ENCODE data around the gene NGRN.

Gene NGRN

DNA sequence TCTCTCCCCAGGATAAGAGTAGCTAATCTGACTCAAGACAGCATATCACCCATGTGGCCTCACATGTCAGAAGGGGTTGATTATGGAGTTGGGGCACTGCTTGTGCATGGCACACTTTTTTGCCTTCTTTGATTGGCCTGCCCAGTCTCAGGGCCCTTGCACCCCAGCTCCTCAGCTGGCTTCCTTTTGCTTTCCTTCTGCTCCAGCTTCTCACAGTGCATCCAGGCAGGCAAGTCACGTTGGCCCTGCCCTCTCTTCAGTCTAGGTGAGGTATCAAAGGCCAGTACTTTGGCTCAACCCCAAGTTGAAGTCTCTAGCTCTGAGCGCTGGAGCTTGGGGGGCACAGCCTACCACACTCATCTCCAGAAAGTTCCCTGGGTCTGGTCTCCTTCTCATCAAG, 42.2 kb downstream of the NGRN start:
- Histone ChIP-seq H3K9me3 (ENCODE audit: control insufficient read depth, low read length) (no peaks in the 10 kb centered on the region), H3K4me2 (ENCODE audit: low read length) (no peak overlapping the region), H2AFZ (no peak overlapping the region), H3K4me1 (no peaks in the 10 kb centered on the region), H3K27ac (no peak overlapping the region), H3K4me3 (ENCODE audit: low read depth, low read length) (no peak overlapping the region), H3K27me3 (ENCODE audit: control insufficient read depth, insufficient read depth, low read length) (no peaks in the 10 kb centered on the region), H3K79me2 (no peaks in the 10 kb centered on the region), H3K9ac (no peak overlapping the region), H3K36me3 (ENCODE audit: control insufficient read depth, insufficient read depth, low read length) (no peaks in the 10 kb centered on the region)
- TF ChIP-seq, protein P1, sequence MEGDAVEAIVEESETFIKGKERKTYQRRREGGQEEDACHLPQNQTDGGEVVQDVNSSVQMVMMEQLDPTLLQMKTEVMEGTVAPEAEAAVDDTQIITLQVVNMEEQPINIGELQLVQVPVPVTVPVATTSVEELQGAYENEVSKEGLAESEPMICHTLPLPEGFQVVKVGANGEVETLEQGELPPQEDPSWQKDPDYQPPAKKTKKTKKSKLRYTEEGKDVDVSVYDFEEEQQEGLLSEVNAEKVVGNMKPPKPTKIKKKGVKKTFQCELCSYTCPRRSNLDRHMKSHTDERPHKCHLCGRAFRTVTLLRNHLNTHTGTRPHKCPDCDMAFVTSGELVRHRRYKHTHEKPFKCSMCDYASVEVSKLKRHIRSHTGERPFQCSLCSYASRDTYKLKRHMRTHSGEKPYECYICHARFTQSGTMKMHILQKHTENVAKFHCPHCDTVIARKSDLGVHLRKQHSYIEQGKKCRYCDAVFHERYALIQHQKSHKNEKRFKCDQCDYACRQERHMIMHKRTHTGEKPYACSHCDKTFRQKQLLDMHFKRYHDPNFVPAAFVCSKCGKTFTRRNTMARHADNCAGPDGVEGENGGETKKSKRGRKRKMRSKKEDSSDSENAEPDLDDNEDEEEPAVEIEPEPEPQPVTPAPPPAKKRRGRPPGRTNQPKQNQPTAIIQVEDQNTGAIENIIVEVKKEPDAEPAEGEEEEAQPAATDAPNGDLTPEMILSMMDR (IDR thresholded peaks at IDR 0.05), result no peak

DNA sequence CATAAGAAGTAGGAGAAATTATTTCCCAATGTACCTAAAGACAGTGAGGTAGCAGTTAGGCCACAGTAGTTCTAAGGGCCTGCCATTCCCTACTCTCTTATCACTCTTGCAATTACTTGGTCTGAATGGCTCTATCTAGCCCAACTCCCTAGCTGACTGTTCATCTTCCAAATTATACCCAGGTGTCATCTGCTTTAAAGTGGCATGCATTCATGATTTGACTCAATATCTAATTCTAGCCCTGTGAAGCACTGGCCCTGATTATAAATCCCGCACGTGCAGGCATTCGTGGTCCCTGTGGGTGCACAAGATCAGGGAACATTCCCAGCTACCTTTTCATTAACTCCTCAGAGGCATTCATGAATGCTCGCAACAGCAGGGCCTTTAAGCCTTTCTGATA, 43.5 kb downstream of the NGRN start:
- TF ChIP-seq, protein P1 (IDR thresholded peaks at IDR 0.05), result no peak
- H3K4me3 ChIP-seq (ENCODE audit: low read depth, low read length), result no peak overlapping the region
- H3K9me3 ChIP-seq (ENCODE audit: control insufficient read depth, low read length), result no peaks in the 10 kb centered on the region
- no peaks in the 10 kb centered on the region for H3K4me1 ChIP-seq
- no peak overlapping the region for H3K4me2 ChIP-seq (ENCODE audit: low read length)
- H3K27me3 ChIP-seq (ENCODE audit: control insufficient read depth, insufficient read depth, low read length), result no peaks in the 10 kb centered on the region
- H3K27ac ChIP-seq, result no peak overlapping the region
- H3K79me2 ChIP-seq, result no peaks in the 10 kb centered on the region
- no peak overlapping the region for H3K9ac ChIP-seq
- H3K36me3 ChIP-seq (ENCODE audit: control insufficient read depth, insufficient read depth, low read length), result no peaks in the 10 kb centered on the region
- H2AFZ ChIP-seq, result no peak overlapping the region

GRCh38 chr15:90315278-90315982, 50.0 kb downstream of the NGRN start:
- no peak overlapping the region for H3K4me2 ChIP-seq (ENCODE audit: low read length)
- no peaks in the 10 kb centered on the region for H3K27me3 ChIP-seq (ENCODE audit: control insufficient read depth, insufficient read depth, low read length)
- H3K36me3 ChIP-seq (ENCODE audit: control insufficient read depth, insufficient read depth, low read length), result no peaks in the 10 kb centered on the region
- TF ChIP-seq, protein P1 (IDR thresholded peaks at IDR 0.05), result no peak
- H3K9ac ChIP-seq, result no peak overlapping the region
- H3K79me2 ChIP-seq, result no peaks in the 10 kb centered on the region
- no peaks in the 10 kb centered on the region for H3K9me3 ChIP-seq (ENCODE audit: control insufficient read depth, low read length)
- H3K4me3 ChIP-seq (ENCODE audit: low read depth, low read length), result no peak overlapping the region
- H2AFZ ChIP-seq, result no peak overlapping the region
- no peaks in the 10 kb centered on the region for H3K4me1 ChIP-seq
- no peak overlapping the region for H3K27ac ChIP-seq

DNA sequence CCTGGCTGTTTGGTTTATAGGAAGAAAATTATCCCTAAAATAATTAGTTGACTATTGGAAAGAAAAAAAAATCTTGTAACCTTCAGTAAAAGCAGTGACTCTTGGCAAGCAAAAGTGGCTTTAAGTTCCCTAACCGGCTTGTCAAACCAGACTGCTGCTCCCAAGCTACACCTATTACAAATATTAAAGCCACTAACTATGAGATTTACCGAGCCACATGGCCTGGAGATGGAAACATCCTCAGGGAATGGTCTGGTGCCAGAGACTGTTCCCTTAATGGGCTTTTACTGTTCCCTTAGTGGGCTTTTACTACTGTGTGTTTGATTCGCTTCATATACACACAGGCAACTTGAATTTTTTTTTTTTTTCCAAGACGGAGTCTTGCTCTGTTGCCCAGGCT, 50.7 kb downstream of the NGRN start:
- H3K4me3 ChIP-seq (ENCODE audit: low read depth, low read length), result no peak overlapping the region
- no peak overlapping the region for H3K9ac ChIP-seq
- no peaks in the 10 kb centered on the region for H3K4me1 ChIP-seq
- H2AFZ ChIP-seq, result no peak overlapping the region
- H3K36me3 ChIP-seq (ENCODE audit: control insufficient read depth, insufficient read depth, low read length), result no peaks in the 10 kb centered on the region
- TF ChIP-seq, protein P1 (IDR thresholded peaks at IDR 0.05), result no peak
- no peak overlapping the region for H3K27ac ChIP-seq
- no peaks in the 10 kb centered on the region for H3K79me2 ChIP-seq
- no peak overlapping the region for H3K4me2 ChIP-seq (ENCODE audit: low read length)
- H3K9me3 ChIP-seq (ENCODE audit: control insufficient read depth, low read length), result no peaks in the 10 kb centered on the region
- no peaks in the 10 kb centered on the region for H3K27me3 ChIP-seq (ENCODE audit: control insufficient read depth, insufficient read depth, low read length)

DNA sequence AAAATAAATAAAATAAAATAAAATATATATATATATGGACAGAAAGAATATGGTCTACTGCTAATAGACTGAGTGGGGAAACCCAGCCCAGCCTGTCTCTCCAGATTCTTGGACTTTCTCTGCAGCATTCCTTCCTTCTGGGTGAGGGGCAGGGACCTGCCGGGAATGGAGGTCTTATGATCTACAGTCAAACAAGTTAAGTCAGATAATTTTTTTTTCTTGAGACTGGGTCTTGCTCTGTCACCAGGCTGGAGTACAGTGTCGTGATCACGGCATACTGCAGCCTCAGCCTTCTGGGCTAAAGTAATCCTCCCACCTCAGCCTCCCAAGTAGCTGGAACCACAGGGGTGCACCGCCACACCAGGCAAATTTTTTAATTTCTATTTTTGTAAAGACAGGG, 53.1 kb downstream of the NGRN start:
- Histone ChIP-seq H3K4me3 (ENCODE audit: low read depth, low read length) (no peak overlapping the region), H3K9me3 (ENCODE audit: control insufficient read depth, low read length) (no peaks in the 10 kb centered on the region), H3K79me2 (no peaks in the 10 kb centered on the region), H3K4me2 (ENCODE audit: low read length) (no peak overlapping the region), H3K9ac (no peak overlapping the region), H3K27me3 (ENCODE audit: control insufficient read depth, insufficient read depth, low read length) (no peaks in the 10 kb centered on the region), H3K4me1 (no peaks in the 10 kb centered on the region), H2AFZ (no peak overlapping the region), H3K36me3 (ENCODE audit: control insufficient read depth, insufficient read depth, low read length) (no peaks in the 10 kb centered on the region), H3K27ac (no peak overlapping the region)
- TF ChIP-seq, protein P1 (IDR thresholded peaks at IDR 0.05), result no peak
